Stomach (tissue), 4 donors: ENCODE measurements around the gene MAP7.
"Not testable (repeated sequence)": the region's sequence is repeated elsewhere in the genome, so short reads cannot be mapped to it uniquely, and the experiment has no call there.

ENCODE experiments used
- CTCF ChIP-seq, 7 experiments: fragments of 450-650 bp in 4 of 7; fragments of 200-600 bp in 3 of 7; sonication (generic) in 3 of 7; IDR thresholded peaks; one replicate each; pipeline ENCODE4 v1.5.1; 2016 to 2019; ENCODE audit warnings: antibody characterized with exemption in 7 of 7, control low read depth in 2 of 7, mild to moderate bottlenecking in 1 of 7
- POLR2A ChIP-seq, 4 donors: fragments of 450-650 bp; IDR thresholded peaks; one replicate each; pipeline ENCODE4 v1.6.1; 2016; ENCODE audit warnings: antibody characterized with exemption in 4 of 4, control low read depth in 2 of 4, mild to moderate bottlenecking in 1 of 4, moderate library complexity in 1 of 4
- POLR2AphosphoS5 ChIP-seq, 3 donors: sonication (generic); formaldehyde crosslinking; IDR thresholded peaks; one replicate each; pipeline ENCODE4 v1.6.1; 2016; ENCODE audit warnings: antibody characterized with exemption in 3 of 3

- TF ChIP-seq CTCF, POLR2A, POLR2AphosphoS5 (IDR thresholded peaks at IDR 0.05): not testable (repeated sequence)
These were observed 149.0 kb downstream of the MAP7 start for GRCh38 chr6:136401236-136401635.
